H9 (cell line): ENCODE data around the gene SNTG2. TPM values are rescaled to one million over a fixed set of nuclear protein-coding genes. Genes with fewer than 3 reads are reported as not detected.

Source experiments
- DNase-seq: peaks from one replicate; pipeline ENCODE4 v3.0.0-alpha.2; 2017
- H2AFZ ChIP-seq: one replicate; pipeline ENCODE4 v1.6.1; 2013; ENCODE audit warnings: mild to moderate bottlenecking, low read length, control low read depth, moderate library complexity
- H2AK5ac ChIP-seq: 2 replicates; pipeline ENCODE4 v1.6.1; 2013; ENCODE audit warnings: low read length, control low read depth, mixed read lengths; ENCODE audit not compliant: insufficient read length
- H2BK120ac ChIP-seq: one replicate; pipeline ENCODE4 v1.6.1; 2013; ENCODE audit warnings: low read depth, mild to moderate bottlenecking, low read length, control low read depth, inconsistent platforms; ENCODE audit not compliant: poor library complexity, severe bottlenecking
- H2BK12ac ChIP-seq: 2 replicates; pipeline ENCODE4 v1.6.1; 2013; ENCODE audit warnings: low read length, control low read depth, mixed read lengths, low read depth; ENCODE audit not compliant: insufficient read length
- H2BK15ac ChIP-seq: 2 replicates; pipeline ENCODE4 v1.6.1; 2013; ENCODE audit warnings: low read depth, low read length, control low read depth
- H2BK20ac ChIP-seq: one replicate; pipeline ENCODE4 v1.6.1; 2013; ENCODE audit warnings: low read depth, mild to moderate bottlenecking, low read length, control low read depth, inconsistent platforms; ENCODE audit not compliant: poor library complexity, severe bottlenecking
- H2BK5ac ChIP-seq: 2 replicates; pipeline ENCODE4 v1.6.1; 2013; ENCODE audit warnings: low read length, control low read depth, mixed read lengths; ENCODE audit not compliant: insufficient read length
- H3K14ac ChIP-seq: 2 replicates; pipeline ENCODE4 v1.6.1; 2013; ENCODE audit warnings: low read length, control low read depth; ENCODE audit not compliant: insufficient read depth
- H3K18ac ChIP-seq: 2 replicates; pipeline ENCODE4 v1.6.1; 2013; ENCODE audit warnings: low read depth, mild to moderate bottlenecking, mixed read lengths, low read length, control low read depth; ENCODE audit not compliant: insufficient read length
- H3K23ac ChIP-seq: 2 replicates; pipeline ENCODE4 v1.6.1; 2013; ENCODE audit warnings: low read length, control low read depth, mixed read lengths, low read depth; ENCODE audit not compliant: insufficient read length
- H3K23me2 ChIP-seq: 2 replicates; pipeline ENCODE4 v1.6.1; 2013; ENCODE audit warnings: low read depth, mild to moderate bottlenecking, mixed read lengths, low read length, control low read depth; ENCODE audit not compliant: insufficient read length, poor library complexity, severe bottlenecking
- H3K27ac ChIP-seq: 2 replicates; pipeline ENCODE4 v1.5.1; 2013; ENCODE audit warnings: low read length, control low read depth, mixed read lengths, low read depth; ENCODE audit not compliant: insufficient read length
- H3K27me3 ChIP-seq: 2 replicates; pipeline ENCODE4 v1.6.1; 2013; ENCODE audit warnings: low read length, control low read depth, inconsistent platforms; ENCODE audit not compliant: insufficient read depth
- H3K4ac ChIP-seq: 2 replicates; pipeline ENCODE4 v1.6.1; 2013; ENCODE audit warnings: low read depth, mild to moderate bottlenecking, control low read depth, inconsistent platforms, low read length, moderate library complexity
- H3K4me1 ChIP-seq: 2 replicates; pipeline ENCODE4 v1.6.1; 2013; ENCODE audit warnings: low read length, control low read depth, inconsistent platforms; ENCODE audit not compliant: insufficient read depth
- H3K4me2 ChIP-seq: 2 replicates; pipeline ENCODE4 v1.6.1; 2013; ENCODE audit warnings: low read length, control low read depth, mixed read lengths; ENCODE audit not compliant: insufficient read length, insufficient read depth
- H3K56ac ChIP-seq: 2 replicates; pipeline ENCODE4 v1.6.1; 2013; ENCODE audit warnings: low read depth, mild to moderate bottlenecking, mixed read lengths, low read length, control low read depth; ENCODE audit not compliant: insufficient read length
- H3K79me1 ChIP-seq: 2 replicates; pipeline ENCODE4 v1.6.1; 2013; ENCODE audit warnings: low read depth, mild to moderate bottlenecking, moderate library complexity, low read length, control low read depth, inconsistent platforms; ENCODE audit not compliant: insufficient read depth, poor library complexity, severe bottlenecking
- H3K79me2 ChIP-seq: 2 replicates; pipeline ENCODE4 v1.6.1; 2013; ENCODE audit warnings: low read length, control low read depth, inconsistent platforms; ENCODE audit not compliant: insufficient read depth
- H3K9ac ChIP-seq: 2 replicates; pipeline ENCODE4 v1.6.1; 2013; ENCODE audit warnings: low read length, control low read depth, mixed read lengths; ENCODE audit not compliant: insufficient read length; ENCODE audit errors: extremely low read depth
- H3K9me3 ChIP-seq: one replicate; pipeline ENCODE4 v1.6.1; 2013; ENCODE audit warnings: low read depth, low read length, inconsistent platforms; ENCODE audit not compliant: control insufficient read depth
- H3T11ph ChIP-seq: one replicate; pipeline ENCODE4 v1.6.1; 2013; ENCODE audit warnings: mild to moderate bottlenecking, low read length, control low read depth, inconsistent platforms
- H4K20me1 ChIP-seq: one replicate; pipeline ENCODE4 v1.6.1; 2013; ENCODE audit not compliant: control insufficient read depth, insufficient read length, insufficient read depth
- H4K5ac ChIP-seq: 2 replicates; pipeline ENCODE4 v1.6.1; 2013; ENCODE audit warnings: low read depth, mild to moderate bottlenecking, mixed read lengths, low read length, control low read depth; ENCODE audit not compliant: insufficient read length
- H4K8ac ChIP-seq: replicated peaks from 2 replicates; pipeline ENCODE4 v1.6.1; 2013; ENCODE audit warnings: low read length, control low read depth, mixed read lengths, low read depth; ENCODE audit not compliant: insufficient read length
- H4K91ac ChIP-seq: 2 replicates; pipeline ENCODE4 v1.6.1; 2013; ENCODE audit warnings: low read depth, mild to moderate bottlenecking, moderate library complexity, mixed read lengths, low read length, control low read depth; ENCODE audit not compliant: insufficient read length
- H3K27ac Mint-ChIP-seq, 3 experiments: 2 replicates in 2 of 3; 3 replicates in 1 of 3; pipeline ENCODE4 v1.8.0; 2020 to 2021; ENCODE audit warnings: mixed read lengths in 3 of 3, mild to moderate bottlenecking in 1 of 3, moderate library complexity in 1 of 3
- H3K27me3 Mint-ChIP-seq: 2 replicates; pipeline ENCODE4 v1.8.0; 2021; ENCODE audit warnings: low read depth, mild to moderate bottlenecking, moderate library complexity, mixed read lengths
- H3K36me3 Mint-ChIP-seq, 3 experiments: 2 replicates in 2 of 3; 3 replicates in 1 of 3; pipeline ENCODE4 v1.8.0; 2020 to 2021; ENCODE audit warnings: low read depth in 3 of 3, mixed read lengths in 3 of 3; ENCODE audit not compliant: insufficient read depth in 1 of 3
- H3K4me1 Mint-ChIP-seq, 2 experiments: 2 replicates each; pipeline ENCODE4 v1.8.0; 2020; ENCODE audit warnings: mixed read lengths in 2 of 2
- H3K4me3 Mint-ChIP-seq, 2 experiments: 2 replicates in 1 of 2; 3 replicates in 1 of 2; pipeline ENCODE4 v1.8.0; 2020 to 2021; ENCODE audit warnings: mild to moderate bottlenecking in 2 of 2, mixed read lengths in 2 of 2, moderate library complexity in 1 of 2
- H3K9me3 Mint-ChIP-seq, 2 experiments: 2 replicates in 1 of 2; 3 replicates in 1 of 2; pipeline ENCODE4 v1.8.0; 2020; ENCODE audit warnings: mild to moderate bottlenecking in 2 of 2, mixed read lengths in 2 of 2, moderate library complexity in 1 of 2
- CTCF ChIP-seq: fragments of 200-600 bp; sonication (generic); conservative IDR thresholded peaks from 3 replicates; pipeline ENCODE4 v1.8.0; 2021; ENCODE audit warnings: antibody characterized with exemption, mild to moderate bottlenecking
- WGBS: extraction: QIAGEN DNeasy Blood & Tissue Kit; methylation state at CpG from one replicate; pipeline ENCODE4 v1.1.7; 2013; ENCODE audit warnings: missing lambda C conversion rate, low lambda C conversion rate, mixed read lengths; ENCODE audit not compliant: insufficient read length; ENCODE audit errors: extremely low coverage; 5-methylcytosine and 5-hydroxymethylcytosine counted together
- total RNA-seq: library from RNA; stranded (reverse); gene quantifications from 2 replicates; pipeline ENCODE4 v1.2.1, GENCODE V29; 2021

Gene SNTG2
- total RNA-seq, 1 experiment from 2014 or later = 13.2 TPM

DNA sequence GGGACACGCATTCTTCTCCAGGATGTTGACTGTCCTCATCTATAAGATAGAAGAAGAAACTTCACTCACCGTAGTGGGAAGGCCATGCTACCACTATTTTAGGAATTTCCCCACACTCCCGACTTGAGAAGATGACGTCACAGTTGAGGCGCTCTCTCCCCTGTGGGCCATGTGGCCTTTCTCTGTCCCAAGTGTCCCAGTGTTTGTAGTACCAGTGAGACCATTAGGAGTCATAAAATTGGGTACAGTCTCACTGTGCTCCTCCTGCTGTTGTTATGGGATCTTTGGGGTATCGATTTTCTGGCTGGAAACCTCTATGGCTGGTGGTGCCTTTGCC lies 7.2 kb upstream of the SNTG2 start:
- Histone ChIP-seq H2BK15ac (no peak overlapping the region), H3K9me3 (no peaks in the 10 kb centered on the region), H3K23ac (no peak overlapping the region), H2BK12ac (no peak overlapping the region), H3K18ac (no peak overlapping the region), H3K56ac (no peak overlapping the region), H4K91ac (no peak overlapping the region), H3K27ac (no peak overlapping the region), H3K14ac (no peak overlapping the region), H3K4ac (no peak overlapping the region), H3K9ac (no peak overlapping the region), H2AFZ (no peak overlapping the region), H3K27me3 (no peaks in the 10 kb centered on the region), H2AK5ac (no peak overlapping the region), H2BK20ac (no peak overlapping the region), H3K4me1 (peaks cover 4% of the 10 kb centered on the region), H4K20me1 (no peaks in the 10 kb centered on the region), H3K79me1 (no peaks in the 10 kb centered on the region), H3T11ph (no peak overlapping the region), H3K79me2 (no peaks in the 10 kb centered on the region), H4K5ac (no peak overlapping the region), H4K8ac (no peak overlapping the region), H2BK5ac (no peak overlapping the region), H3K4me2 (no peak overlapping the region), H2BK120ac (no peak overlapping the region), H3K23me2 (no peaks in the 10 kb centered on the region)
- H3K4me1 Mint-ChIP-seq = peaks cover 22 to 27% of the 10 kb centered on the region in 2 experiments
- H3K9me3 Mint-ChIP-seq = peaks cover 13 to 16% of the 10 kb centered on the region in 2 experiments
- no peak for TF ChIP-seq CTCF
- H3K36me3 Mint-ChIP-seq = peaks cover 9 to 11% (median 9%) of the 10 kb centered on the region in 3 experiments
- peaks cover 7% of the 10 kb centered on the region for H3K27me3 Mint-ChIP-seq
- no peak overlapping the region for H3K4me3 Mint-ChIP-seq
- WGBS = no CpG with 5 or more reads among the region's 6 CpGs
- H3K27ac Mint-ChIP-seq = no peak overlapping the region
- DNase-seq = no peak
